IMR-90 (cell line): Measurements from ENCODE around the gene GAS6.
"Not testable (repeated sequence)": the region's sequence is repeated elsewhere in the genome, so short reads cannot be mapped to it uniquely, and the experiment has no call there.

Experiments
- BHLHE40 ChIP-seq: fragments of 150-350 bp; IDR thresholded peaks from 2 replicates; pipeline ENCODE4 v1.6.1; 2016; ENCODE audit warnings: mild to moderate bottlenecking, low read depth, low read length
- CEBPB ChIP-seq: IDR thresholded peaks from 2 replicates; pipeline ENCODE4 v1.6.1; 2012; ENCODE audit warnings: low read depth, low read length, improper control_type of control experiment
- CHD1 ChIP-seq: IDR thresholded peaks from 2 replicates; pipeline ENCODE4 v1.6.1; 2012; ENCODE audit warnings: low read depth, low read length, improper control_type of control experiment
- MAFK ChIP-seq: IDR thresholded peaks from 2 replicates; pipeline ENCODE4 v1.6.1; 2012; ENCODE audit warnings: low read depth, low read length, improper control_type of control experiment
- MAZ ChIP-seq: IDR thresholded peaks from 2 replicates; pipeline ENCODE4 v1.6.1; 2012; ENCODE audit warnings: low read depth, mild to moderate bottlenecking, low read length, improper control_type of control experiment, moderate library complexity, borderline replicate concordance
- NFE2L2 ChIP-seq: fragments of 150-350 bp; IDR thresholded peaks from 2 replicates; pipeline ENCODE4 v1.6.1; 2016; ENCODE audit warnings: low read depth, mild to moderate bottlenecking, low read length
- POLR2A ChIP-seq: IDR thresholded peaks from 2 replicates; pipeline ENCODE4 v1.6.1; 2012; ENCODE audit warnings: mild to moderate bottlenecking, low read depth, low read length
- RAD21 ChIP-seq: IDR thresholded peaks from 2 replicates; pipeline ENCODE4 v1.6.1; 2012; ENCODE audit warnings: low read length, improper control_type of control experiment
- RCOR1 ChIP-seq: IDR thresholded peaks from 2 replicates; pipeline ENCODE4 v1.6.1; 2012; ENCODE audit warnings: mild to moderate bottlenecking, low read length, improper control_type of control experiment; ENCODE audit not compliant: insufficient replicate concordance
- RFX5 ChIP-seq: IDR thresholded peaks from 2 replicates; pipeline ENCODE4 v1.8.0; 2012; ENCODE audit warnings: low read depth, mild to moderate bottlenecking, low read length, moderate library complexity
- TF ChIP-seq, protein P1 (sequence below): conservative IDR thresholded peaks from 2 replicates; pipeline ENCODE4 v1.5.1; 2012; ENCODE audit warnings: mild to moderate bottlenecking, low read depth, low read length, improper control_type of control experiment

DNA sequence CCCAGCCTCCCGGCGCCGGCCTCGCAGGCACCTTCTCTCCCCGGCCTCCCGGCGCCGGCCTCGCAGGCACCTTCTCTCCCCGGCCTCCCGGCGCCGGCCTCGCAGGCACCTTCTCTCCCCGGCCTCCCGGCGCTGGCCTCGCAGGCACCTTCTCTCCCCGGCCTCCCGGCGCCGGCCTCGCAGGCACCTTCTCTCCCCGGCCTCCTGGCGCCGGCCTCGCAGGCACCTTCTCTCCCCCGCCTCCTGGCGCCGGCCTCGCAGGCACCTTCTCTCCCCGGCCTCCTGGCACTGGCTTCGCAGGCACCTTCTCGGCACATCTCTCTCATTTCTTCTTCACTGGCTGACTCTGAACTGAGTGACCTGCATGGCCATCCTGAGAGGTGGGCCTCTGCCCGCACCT, 37.4 kb downstream of the GAS6 start:
- not testable (repeated sequence) for TF ChIP-seq CEBPB, RAD21, POLR2A, BHLHE40, RCOR1, MAZ, NFE2L2, RFX5, CHD1, MAFK
- TF ChIP-seq, protein P1, sequence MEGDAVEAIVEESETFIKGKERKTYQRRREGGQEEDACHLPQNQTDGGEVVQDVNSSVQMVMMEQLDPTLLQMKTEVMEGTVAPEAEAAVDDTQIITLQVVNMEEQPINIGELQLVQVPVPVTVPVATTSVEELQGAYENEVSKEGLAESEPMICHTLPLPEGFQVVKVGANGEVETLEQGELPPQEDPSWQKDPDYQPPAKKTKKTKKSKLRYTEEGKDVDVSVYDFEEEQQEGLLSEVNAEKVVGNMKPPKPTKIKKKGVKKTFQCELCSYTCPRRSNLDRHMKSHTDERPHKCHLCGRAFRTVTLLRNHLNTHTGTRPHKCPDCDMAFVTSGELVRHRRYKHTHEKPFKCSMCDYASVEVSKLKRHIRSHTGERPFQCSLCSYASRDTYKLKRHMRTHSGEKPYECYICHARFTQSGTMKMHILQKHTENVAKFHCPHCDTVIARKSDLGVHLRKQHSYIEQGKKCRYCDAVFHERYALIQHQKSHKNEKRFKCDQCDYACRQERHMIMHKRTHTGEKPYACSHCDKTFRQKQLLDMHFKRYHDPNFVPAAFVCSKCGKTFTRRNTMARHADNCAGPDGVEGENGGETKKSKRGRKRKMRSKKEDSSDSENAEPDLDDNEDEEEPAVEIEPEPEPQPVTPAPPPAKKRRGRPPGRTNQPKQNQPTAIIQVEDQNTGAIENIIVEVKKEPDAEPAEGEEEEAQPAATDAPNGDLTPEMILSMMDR = not testable (repeated sequence)
